PC-3 (cell line): Measurements from ENCODE around the gene CLEC19A. TPM values are rescaled to one million over a fixed set of nuclear protein-coding genes. Genes with fewer than 3 reads are reported as not detected.

Experiments used
- ATAC-seq: fragments of 200-7000 bp; cut with Tn5 transposase; 2 replicates; pipeline ENCODE4 v1.9.1; 2020; ENCODE audit warnings: mild to moderate bottlenecking, moderate library complexity
- BruUV-seq: library from RNA; stranded (reverse); fragments of 400-500 nt; replicated peaks from 2 replicates; lab custom pipeline; 2021; lab: Mats Ljungman, UMichigan
- CTCF ChIA-PET: fragments of 300-600 bp; sonication (Branson Sonifier 250); formaldehyde crosslinking; loops from one replicate; lab custom pipeline; 2022; ENCODE audit warnings: antibody characterized with exemption; lab: Charles Lee
- POLR2A ChIA-PET: fragments of 300-600 bp; sonication (Branson Sonifier 250); formaldehyde crosslinking; loops from one replicate; lab custom pipeline; 2022; ENCODE audit warnings: antibody characterized with exemption; ENCODE audit not compliant: unreplicated experiment; lab: Charles Lee
- DNase-seq: peaks from one replicate; pipeline ENCODE4 v3.0.0-alpha.2; 2015
- H2AFZ ChIP-seq: fragments of 300-600 bp; sonication (generic); 2 replicates; pipeline ENCODE4 v1.6.0; 2016; ENCODE audit warnings: antibody characterized with exemption, low read length
- H3F3A ChIP-seq: fragments of 300-600 bp; sonication (generic); one replicate; pipeline ENCODE4 v1.6.0; 2017; ENCODE audit warnings: antibody characterized with exemption, low read length, control low read depth, mild to moderate bottlenecking; ENCODE audit not compliant: unreplicated experiment
- H3K27ac ChIP-seq: fragments of 300-600 bp; sonication (generic); 2 replicates; pipeline ENCODE4 v1.5.1; 2016; ENCODE audit warnings: mild to moderate bottlenecking, low read length
- H3K27me3 ChIP-seq: fragments of 300-600 bp; sonication (generic); 2 replicates; pipeline ENCODE4 v1.6.1; 2016; ENCODE audit warnings: low read length, mixed read lengths
- H3K36me3 ChIP-seq: fragments of 300-600 bp; sonication (generic); 2 replicates; pipeline ENCODE4 v1.6.1; 2016; ENCODE audit warnings: low read depth, mixed run types, low read length, mixed read lengths
- H3K4me1 ChIP-seq: fragments of 300-600 bp; sonication (generic); 2 replicates; pipeline ENCODE4 v1.5.1; 2016; ENCODE audit warnings: low read length; ENCODE audit not compliant: insufficient read depth
- H3K4me2 ChIP-seq: fragments of 300-600 bp; sonication (generic); 2 replicates; pipeline ENCODE4 v1.6.0; 2016; ENCODE audit warnings: low read length
- H3K4me3 ChIP-seq: fragments of 300-600 bp; sonication (generic); 2 replicates; pipeline ENCODE4 v1.5.1; 2016; ENCODE audit warnings: mild to moderate bottlenecking, low read length, mixed read lengths
- H3K79me2 ChIP-seq: fragments of 300-600 bp; sonication (generic); 2 replicates; pipeline ENCODE4 v1.6.1; 2017; ENCODE audit warnings: low read length, mixed read lengths
- H3K9ac ChIP-seq: fragments of 300-600 bp; sonication (generic); 2 replicates; pipeline ENCODE4 v1.6.0; 2016; ENCODE audit warnings: mild to moderate bottlenecking, low read length
- H3K9me2 ChIP-seq: fragments of 300-600 bp; sonication (generic); replicated peaks from 2 replicates; pipeline ENCODE4 v1.6.1; 2016; ENCODE audit warnings: mixed run types, low read length, mixed read lengths
- H3K9me3 ChIP-seq: fragments of 300-600 bp; sonication (generic); 2 replicates; pipeline ENCODE4 v1.6.1; 2016; ENCODE audit warnings: low read length, mixed read lengths
- H4K20me1 ChIP-seq: fragments of 300-600 bp; sonication (generic); 2 replicates; pipeline ENCODE4 v1.6.1; 2016; ENCODE audit warnings: low read length, mixed read lengths
- EZH2 ChIP-seq: fragments of 300-600 bp; sonication (generic); IDR thresholded peaks from one replicate; pipeline ENCODE4 v1.6.1; 2017; ENCODE audit warnings: antibody characterized with exemption, mild to moderate bottlenecking, low read length; ENCODE audit not compliant: unreplicated experiment
- EZH2phosphoT487 ChIP-seq: fragments of 300-600 bp; sonication (generic); IDR thresholded peaks from 2 replicates; pipeline ENCODE4 v1.6.1; 2018; ENCODE audit warnings: mild to moderate bottlenecking, antibody characterized with exemption, low read length, borderline replicate concordance
- intact Hi-C: fragments of 100-400 bp; cut with micrococcal nuclease; formaldehyde crosslinking; loops from 2 replicates; pipeline ENCODE4 v1.9.0; 2023
- total RNA-seq: library from RNA; depleted of rRNA; stranded (reverse); fragments of >200 nt; gene quantifications from 2 replicates; pipeline ENCODE4 v1.2.3, GENCODE V29; 2014
- TF ChIP-seq, protein P1 (sequence below): fragments of 300-600 bp; sonication (generic); conservative IDR thresholded peaks from 2 replicates; pipeline ENCODE4 v1.5.1; 2017; ENCODE audit warnings: antibody characterized with exemption, low read depth, mild to moderate bottlenecking, low read length

The CLEC19A gene
- total RNA-seq, 1 experiment from 2014 or later = not detected

DNA sequence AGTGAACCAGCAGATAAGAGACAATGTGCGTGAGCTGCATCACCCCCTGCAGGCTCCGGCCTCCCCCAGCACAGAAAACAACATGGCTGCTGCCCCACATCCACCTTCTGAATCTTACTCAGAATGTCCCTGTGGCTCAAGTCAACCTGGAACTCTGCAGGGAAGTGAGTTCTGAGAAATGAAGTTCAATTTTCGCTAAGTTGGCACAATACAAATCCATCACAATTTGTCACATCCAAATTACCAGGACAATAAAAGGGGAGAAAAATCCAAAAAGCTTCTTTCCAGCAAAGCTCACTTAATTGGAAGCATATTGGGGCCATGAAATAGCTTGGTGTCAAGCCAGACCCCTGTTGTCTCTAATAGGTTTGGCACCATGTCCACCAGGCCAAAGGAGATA lies 38.1 kb downstream of the CLEC19A start:
- Histone ChIP-seq H2AFZ (no peak overlapping the region), H3K9me2 (no peaks in the 10 kb centered on the region), H3K4me1 (no peaks in the 10 kb centered on the region), H3K4me2 (no peak overlapping the region), H3F3A (no peaks in the 10 kb centered on the region), H4K20me1 (no peaks in the 10 kb centered on the region), H3K9ac (no peak overlapping the region), H3K4me3 (no peak overlapping the region), H3K9me3 (no peaks in the 10 kb centered on the region), H3K27ac (no peak overlapping the region), H3K36me3 (no peaks in the 10 kb centered on the region), H3K27me3 (no peaks in the 10 kb centered on the region; the same call in 1 of the 2 replicates), H3K79me2 (no peaks in the 10 kb centered on the region)
- ChIA-PET CTCF (no interaction called here), POLR2A (no interaction called here)
- TF ChIP-seq EZH2phosphoT487 (no peak), EZH2 (no peak)
- TF ChIP-seq, protein P1, sequence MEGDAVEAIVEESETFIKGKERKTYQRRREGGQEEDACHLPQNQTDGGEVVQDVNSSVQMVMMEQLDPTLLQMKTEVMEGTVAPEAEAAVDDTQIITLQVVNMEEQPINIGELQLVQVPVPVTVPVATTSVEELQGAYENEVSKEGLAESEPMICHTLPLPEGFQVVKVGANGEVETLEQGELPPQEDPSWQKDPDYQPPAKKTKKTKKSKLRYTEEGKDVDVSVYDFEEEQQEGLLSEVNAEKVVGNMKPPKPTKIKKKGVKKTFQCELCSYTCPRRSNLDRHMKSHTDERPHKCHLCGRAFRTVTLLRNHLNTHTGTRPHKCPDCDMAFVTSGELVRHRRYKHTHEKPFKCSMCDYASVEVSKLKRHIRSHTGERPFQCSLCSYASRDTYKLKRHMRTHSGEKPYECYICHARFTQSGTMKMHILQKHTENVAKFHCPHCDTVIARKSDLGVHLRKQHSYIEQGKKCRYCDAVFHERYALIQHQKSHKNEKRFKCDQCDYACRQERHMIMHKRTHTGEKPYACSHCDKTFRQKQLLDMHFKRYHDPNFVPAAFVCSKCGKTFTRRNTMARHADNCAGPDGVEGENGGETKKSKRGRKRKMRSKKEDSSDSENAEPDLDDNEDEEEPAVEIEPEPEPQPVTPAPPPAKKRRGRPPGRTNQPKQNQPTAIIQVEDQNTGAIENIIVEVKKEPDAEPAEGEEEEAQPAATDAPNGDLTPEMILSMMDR = no peak
- no peak for ATAC-seq
- no peak for DNase-seq
- intact Hi-C loops = no loop called here
- no TSS peak for BruUV-seq

DNA sequence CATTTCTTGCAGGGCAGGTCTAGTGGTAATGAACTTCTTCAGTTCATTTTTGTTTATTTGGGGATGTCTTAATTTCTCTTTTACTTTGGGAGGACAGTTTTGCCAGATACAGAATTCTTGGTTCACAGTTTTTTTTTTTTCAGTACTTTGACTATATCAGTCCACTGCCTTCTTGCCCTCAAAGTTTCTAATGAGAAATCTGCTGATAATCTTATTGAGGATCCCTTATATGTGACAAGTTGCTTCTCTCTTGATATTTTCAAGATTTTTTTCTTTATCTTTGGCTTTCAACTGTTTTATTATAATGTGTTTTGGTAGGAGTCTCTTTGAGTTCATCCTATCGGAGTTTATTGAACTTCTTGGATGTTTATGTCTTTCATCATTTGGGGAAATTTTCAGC lies 42.8 kb downstream of the CLEC19A start:
- peaks cover 20% of the 10 kb centered on the region for H3K4me1 ChIP-seq
- TF ChIP-seq, protein P1 = no peak
- no peak for TF ChIP-seq EZH2phosphoT487
- TF ChIP-seq EZH2 = no peak
- H4K20me1 ChIP-seq = no peaks in the 10 kb centered on the region
- H3K9me2 ChIP-seq = no peaks in the 10 kb centered on the region
- DNase-seq (no peak), ATAC-seq (no peak)
- H3K27ac ChIP-seq = no peak overlapping the region
- no peak overlapping the region for H3K4me2 ChIP-seq
- no peaks in the 10 kb centered on the region for H3K9me3 ChIP-seq
- no TSS peak for BruUV-seq
- H3K79me2 ChIP-seq = no peaks in the 10 kb centered on the region
- H3K27me3 ChIP-seq = no peaks in the 10 kb centered on the region
- H3F3A ChIP-seq = peaks cover 2% of the 10 kb centered on the region
- H2AFZ ChIP-seq = no peak overlapping the region
- no peak overlapping the region for H3K4me3 ChIP-seq
- H3K36me3 ChIP-seq = no peaks in the 10 kb centered on the region
- ChIA-PET CTCF (no interaction called here), POLR2A (no interaction called here)
- intact Hi-C loops = no loop called here
- no peak overlapping the region for H3K9ac ChIP-seq

DNA sequence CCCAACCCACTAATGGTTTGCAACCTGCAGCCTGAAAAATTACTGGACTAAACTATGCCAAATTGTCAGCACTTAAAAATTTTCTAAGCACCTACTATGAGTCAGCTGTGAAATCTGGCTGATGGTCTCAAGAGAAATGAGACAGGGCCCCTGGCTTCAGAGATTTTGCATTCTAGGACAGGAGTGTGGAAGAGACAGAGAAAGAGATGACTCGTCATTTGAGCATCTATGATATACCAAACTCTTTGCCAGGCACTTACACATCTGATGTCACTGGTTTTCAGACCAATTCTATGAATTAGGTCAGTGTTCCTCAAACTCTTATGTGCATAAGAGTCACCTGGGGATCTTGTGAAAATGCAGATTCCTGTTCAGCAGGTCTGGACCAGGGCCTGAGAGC lies 44.4 kb downstream of the CLEC19A start:
- ATAC-seq = peak; percentile 20; the same call in 1 of the 2 replicates
- POLR2A ChIA-PET = no interaction called here
- CTCF ChIA-PET = no interaction called here

More for the DNA sequence above, 44.4 kb downstream of the CLEC19A start:
- no peak overlapping the region for H3K4me3 ChIP-seq
- no peak overlapping the region for H2AFZ ChIP-seq
- peaks cover 20% of the 10 kb centered on the region for H3K4me1 ChIP-seq
- intact Hi-C loops = no loop called here
- no peaks in the 10 kb centered on the region for H3K9me2 ChIP-seq
- peaks cover 2% of the 10 kb centered on the region for H3F3A ChIP-seq
- H3K4me2 ChIP-seq = no peak overlapping the region
- no peaks in the 10 kb centered on the region for H4K20me1 ChIP-seq
- TF ChIP-seq EZH2 (no peak), EZH2phosphoT487 (no peak)
- TF ChIP-seq, protein P1 = no peak
- peak; percentile 70 for DNase-seq
- H3K27me3 ChIP-seq = no peaks in the 10 kb centered on the region
- BruUV-seq = no TSS peak
- H3K27ac ChIP-seq = peak overlapping the region; percentile 60
- H3K79me2 ChIP-seq = no peaks in the 10 kb centered on the region
- H3K36me3 ChIP-seq = no peaks in the 10 kb centered on the region
- H3K9ac ChIP-seq = no peak overlapping the region
- H3K9me3 ChIP-seq = no peaks in the 10 kb centered on the region
